HEK293 (cell line): ENCODE data around the gene KANTR.

ENCODE experiments used
- CTCF ChIA-PET: fragments of 350-600 bp; formaldehyde crosslinking; extraction: SDS; loops from one replicate; lab custom pipeline; 2021; ENCODE audit warnings: antibody characterized with exemption; lab: Yijun Ruan, JAX
- POLR2A ChIA-PET: fragments of 300-600 bp; formaldehyde crosslinking; extraction: SDS; loops from one replicate; lab custom pipeline; 2020; ENCODE audit warnings: antibody characterized with exemption, inconsistent platforms; lab: Yijun Ruan, JAX
- H3K27ac ChIP-seq: fragments of 200-500 bp; sonication (Bioruptor generic); 2 replicates; pipeline ENCODE4 v1.5.1; 2014; ENCODE audit warnings: low read depth, low read length, control low read depth, inconsistent platforms; ENCODE audit errors: extremely low read depth
- H3K36me3 ChIP-seq, 2 experiments: fragments of 200-500 bp in 1 of 2; sonication (Bioruptor generic) in 1 of 2; 1 replicate in 1 of 2; 2 replicates in 1 of 2; pipeline ENCODE4 v1.5.1; 2014 to 2017; ENCODE audit warnings: inconsistent platforms in 2 of 2, low read length in 2 of 2; ENCODE audit not compliant: control insufficient read depth in 2 of 2, insufficient read depth in 1 of 2
- H3K4me1 ChIP-seq: fragments of 200-500 bp; sonication (Bioruptor generic); 2 replicates; pipeline ENCODE4 v1.5.1; 2014; ENCODE audit warnings: mild to moderate bottlenecking, low read length, inconsistent platforms; ENCODE audit not compliant: control insufficient read depth, insufficient read depth
- H3K4me3 ChIP-seq: 2 replicates; pipeline ENCODE4 v1.5.1; 2011; ENCODE audit warnings: low read depth, mild to moderate bottlenecking, control low read depth, low read length, moderate library complexity
- H3K9me3 ChIP-seq: fragments of 200-500 bp; sonication (Bioruptor generic); 2 replicates; pipeline ENCODE4 v1.5.1; 2014; ENCODE audit warnings: low read depth, low read length, inconsistent platforms; ENCODE audit not compliant: control insufficient read depth, insufficient read depth
- BCL11B ChIP-seq: fragments of 450-650 bp; formaldehyde crosslinking; IDR thresholded peaks from 2 replicates; pipeline ENCODE4 v1.5.1; 2016; ENCODE audit warnings: low read depth, missing biosample characterization, missing genetic modification characterization
- GLI4 ChIP-seq: fragments of 450-650 bp; formaldehyde crosslinking; IDR thresholded peaks from 2 replicates; pipeline ENCODE4 v1.5.1; 2016; ENCODE audit warnings: missing biosample characterization, missing genetic modification characterization
- HOXD13 ChIP-seq: sonication (generic); formaldehyde crosslinking; IDR thresholded peaks from 2 replicates; pipeline ENCODE4 v1.8.0; 2022; ENCODE audit warnings: missing genetic modification reagents, borderline replicate concordance
- IKZF3 ChIP-seq: fragments of 450-650 bp; IDR thresholded peaks from 2 replicates; pipeline ENCODE4 v1.5.0; 2018; ENCODE audit warnings: missing biosample characterization, mild to moderate bottlenecking, missing genetic modification characterization, moderate library complexity
- REPIN1 ChIP-seq: fragments of 450-650 bp; formaldehyde crosslinking; IDR thresholded peaks from 2 replicates; pipeline ENCODE4 v1.5.1; 2017; ENCODE audit warnings: missing biosample characterization, missing genetic modification characterization, low read depth
- TRIM28 ChIP-seq: IDR thresholded peaks from 2 replicates; pipeline ENCODE4 v1.6.1; 2011; ENCODE audit warnings: low read length, control low read depth, borderline replicate concordance
- ZFP69B ChIP-seq: fragments of 450-650 bp; formaldehyde crosslinking; IDR thresholded peaks from 2 replicates; pipeline ENCODE4 v1.5.1; 2016; ENCODE audit warnings: missing biosample characterization, missing genetic modification characterization
- ZNF132 ChIP-seq: fragments of 450-650 bp; formaldehyde crosslinking; IDR thresholded peaks from 2 replicates; pipeline ENCODE4 v1.5.1; 2017; ENCODE audit warnings: missing biosample characterization, missing genetic modification characterization, borderline replicate concordance
- ZNF223 ChIP-seq: fragments of 450-650 bp; formaldehyde crosslinking; IDR thresholded peaks from 2 replicates; pipeline ENCODE4 v1.5.1; 2016; ENCODE audit warnings: missing biosample characterization, missing genetic modification characterization
- ZNF366 ChIP-seq: fragments of 450-650 bp; formaldehyde crosslinking; conservative IDR thresholded peaks from 2 replicates; pipeline ENCODE4 v1.5.1; 2016; ENCODE audit warnings: missing biosample characterization, missing genetic modification characterization
- ZNF530 ChIP-seq: fragments of 450-650 bp; formaldehyde crosslinking; IDR thresholded peaks from 2 replicates; pipeline ENCODE4 v1.5.1; 2016; ENCODE audit warnings: low read depth, missing biosample characterization, missing genetic modification characterization
- ZNF585B ChIP-seq: fragments of 450-650 bp; formaldehyde crosslinking; IDR thresholded peaks from 2 replicates; pipeline ENCODE4 v1.5.1; 2016; ENCODE audit warnings: missing biosample characterization, missing genetic modification characterization
- ZNF654 ChIP-seq: fragments of 450-650 bp; formaldehyde crosslinking; IDR thresholded peaks from 2 replicates; pipeline ENCODE4 v1.5.1; 2016; ENCODE audit warnings: low read depth, missing biosample characterization, missing genetic modification characterization
- ZNF776 ChIP-seq: fragments of 450-650 bp; formaldehyde crosslinking; IDR thresholded peaks from 2 replicates; pipeline ENCODE4 v1.5.0; 2017; ENCODE audit warnings: missing biosample characterization, missing genetic modification characterization, borderline replicate concordance
- ZSCAN16 ChIP-seq: fragments of 450-650 bp; formaldehyde crosslinking; IDR thresholded peaks from 2 replicates; pipeline ENCODE4 v1.5.1; 2016; ENCODE audit warnings: missing biosample characterization, missing genetic modification characterization
- ZSCAN23 ChIP-seq: fragments of 450-650 bp; formaldehyde crosslinking; IDR thresholded peaks from 2 replicates; pipeline ENCODE4 v1.5.1; 2016; ENCODE audit warnings: missing biosample characterization, missing genetic modification characterization
- TF ChIP-seq, protein P1 (sequence below): fragments of 450-650 bp; formaldehyde crosslinking; IDR thresholded peaks from 2 replicates; pipeline ENCODE4 v1.5.1; 2016; ENCODE audit warnings: missing biosample characterization, missing genetic modification characterization
- TF ChIP-seq, protein P2 (sequence below): fragments of 450-650 bp; formaldehyde crosslinking; IDR thresholded peaks from 2 replicates; pipeline ENCODE4 v1.5.1; 2016; ENCODE audit warnings: missing biosample characterization, missing genetic modification characterization, low read depth
- TF ChIP-seq, protein P3 (sequence below): fragments of 450-650 bp; formaldehyde crosslinking; IDR thresholded peaks from 2 replicates; pipeline ENCODE4 v1.5.1; 2016; ENCODE audit warnings: missing biosample characterization, missing genetic modification characterization
- TF ChIP-seq, protein P4 (sequence below): fragments of 450-650 bp; formaldehyde crosslinking; conservative IDR thresholded peaks from 2 replicates; pipeline ENCODE4 v1.5.1; 2016; ENCODE audit warnings: low read depth, missing biosample characterization, missing genetic modification characterization

The KANTR gene

DNA sequence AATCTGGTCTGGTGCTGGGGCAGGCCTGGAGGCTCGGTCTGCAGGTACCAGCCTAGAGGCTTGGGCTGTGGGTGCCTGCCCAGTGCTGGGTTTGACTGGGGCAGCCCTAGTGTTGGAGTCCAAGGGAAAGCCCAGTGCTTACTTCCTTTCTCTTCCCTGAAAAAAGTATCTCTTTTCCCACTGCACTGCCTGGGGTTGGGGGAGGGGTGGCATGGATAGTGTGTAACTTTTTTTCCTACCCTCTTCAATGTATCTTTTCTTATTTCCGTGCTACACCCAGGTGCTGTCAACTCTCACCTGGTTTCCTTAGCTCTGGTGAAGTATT lies 21.6 kb downstream of the KANTR start:
- H3K4me1 ChIP-seq: no peaks in the 10 kb centered on the region
- no peak overlapping the region for H3K4me3 ChIP-seq
- H3K27ac ChIP-seq: no peak overlapping the region
- TF ChIP-seq, protein P1, sequence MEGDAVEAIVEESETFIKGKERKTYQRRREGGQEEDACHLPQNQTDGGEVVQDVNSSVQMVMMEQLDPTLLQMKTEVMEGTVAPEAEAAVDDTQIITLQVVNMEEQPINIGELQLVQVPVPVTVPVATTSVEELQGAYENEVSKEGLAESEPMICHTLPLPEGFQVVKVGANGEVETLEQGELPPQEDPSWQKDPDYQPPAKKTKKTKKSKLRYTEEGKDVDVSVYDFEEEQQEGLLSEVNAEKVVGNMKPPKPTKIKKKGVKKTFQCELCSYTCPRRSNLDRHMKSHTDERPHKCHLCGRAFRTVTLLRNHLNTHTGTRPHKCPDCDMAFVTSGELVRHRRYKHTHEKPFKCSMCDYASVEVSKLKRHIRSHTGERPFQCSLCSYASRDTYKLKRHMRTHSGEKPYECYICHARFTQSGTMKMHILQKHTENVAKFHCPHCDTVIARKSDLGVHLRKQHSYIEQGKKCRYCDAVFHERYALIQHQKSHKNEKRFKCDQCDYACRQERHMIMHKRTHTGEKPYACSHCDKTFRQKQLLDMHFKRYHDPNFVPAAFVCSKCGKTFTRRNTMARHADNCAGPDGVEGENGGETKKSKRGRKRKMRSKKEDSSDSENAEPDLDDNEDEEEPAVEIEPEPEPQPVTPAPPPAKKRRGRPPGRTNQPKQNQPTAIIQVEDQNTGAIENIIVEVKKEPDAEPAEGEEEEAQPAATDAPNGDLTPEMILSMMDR (tag by site-specific recombination): no peak
- TF ChIP-seq ZSCAN16 (tag by site-specific recombination): no peak
- TF ChIP-seq ZNF132: no peak
- TF ChIP-seq ZNF366 (tag by site-specific recombination): no peak
- TF ChIP-seq ZSCAN23 (tag by site-specific recombination): no peak
- no peak for TF ChIP-seq HOXD13 (CRISPR knock-in tag)
- H3K36me3 ChIP-seq: peaks cover 0 to 5% of the 10 kb centered on the region in 2 experiments; a peak in 2 of 3 replicates
- ChIA-PET CTCF (no interaction called here), POLR2A (no interaction called here)
- no peaks in the 10 kb centered on the region for H3K9me3 ChIP-seq

DNA sequence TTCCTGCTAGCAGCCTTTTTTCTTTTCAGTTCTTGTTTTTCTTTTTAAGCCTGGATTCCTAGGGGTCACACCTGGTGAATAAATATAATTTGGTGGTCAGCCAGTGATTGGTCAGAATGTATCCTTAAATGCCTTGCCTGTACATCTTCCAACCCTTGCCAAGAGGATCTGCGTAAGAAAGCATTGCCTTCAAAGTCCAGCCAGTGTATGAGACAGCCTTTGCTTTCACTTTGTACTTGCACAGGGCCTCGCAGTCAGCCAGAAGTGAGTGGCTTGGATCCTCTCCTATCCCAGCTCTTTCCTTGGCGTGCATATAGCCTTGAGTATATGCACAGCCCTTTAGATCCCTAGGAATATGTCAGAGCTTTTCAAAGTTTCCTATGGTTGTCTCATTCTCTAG lies 22.2 kb downstream of the KANTR start:
- H3K4me3 ChIP-seq: no peak overlapping the region
- H3K9me3 ChIP-seq: no peaks in the 10 kb centered on the region
- TF ChIP-seq, protein P2, sequence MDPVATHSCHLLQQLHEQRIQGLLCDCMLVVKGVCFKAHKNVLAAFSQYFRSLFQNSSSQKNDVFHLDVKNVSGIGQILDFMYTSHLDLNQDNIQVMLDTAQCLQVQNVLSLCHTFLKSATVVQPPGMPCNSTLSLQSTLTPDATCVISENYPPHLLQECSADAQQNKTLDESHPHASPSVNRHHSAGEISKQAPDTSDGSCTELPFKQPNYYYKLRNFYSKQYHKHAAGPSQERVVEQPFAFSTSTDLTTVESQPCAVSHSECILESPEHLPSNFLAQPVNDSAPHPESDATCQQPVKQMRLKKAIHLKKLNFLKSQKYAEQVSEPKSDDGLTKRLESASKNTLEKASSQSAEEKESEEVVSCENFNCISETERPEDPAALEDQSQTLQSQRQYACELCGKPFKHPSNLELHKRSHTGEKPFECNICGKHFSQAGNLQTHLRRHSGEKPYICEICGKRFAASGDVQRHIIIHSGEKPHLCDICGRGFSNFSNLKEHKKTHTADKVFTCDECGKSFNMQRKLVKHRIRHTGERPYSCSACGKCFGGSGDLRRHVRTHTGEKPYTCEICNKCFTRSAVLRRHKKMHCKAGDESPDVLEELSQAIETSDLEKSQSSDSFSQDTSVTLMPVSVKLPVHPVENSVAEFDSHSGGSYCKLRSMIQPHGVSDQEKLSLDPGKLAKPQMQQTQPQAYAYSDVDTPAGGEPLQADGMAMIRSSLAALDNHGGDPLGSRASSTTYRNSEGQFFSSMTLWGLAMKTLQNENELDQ: no peak
- TF ChIP-seq ZNF223: no peak
- TF ChIP-seq REPIN1 (tag by site-specific recombination): no peak
- no peak for TF ChIP-seq GLI4
- TF ChIP-seq ZNF585B (tag by site-specific recombination): no peak
- no peak for TF ChIP-seq ZFP69B (tag by site-specific recombination)
- TF ChIP-seq TRIM28: no peak
- TF ChIP-seq IKZF3: no peak
- no peak overlapping the region for H3K27ac ChIP-seq
- ChIA-PET CTCF (no interaction called here), POLR2A (no interaction called here)
- no peaks in the 10 kb centered on the region for H3K4me1 ChIP-seq
- H3K36me3 ChIP-seq: peaks cover 0 to 5% of the 10 kb centered on the region in 2 experiments; a peak in 2 of 3 replicates

DNA sequence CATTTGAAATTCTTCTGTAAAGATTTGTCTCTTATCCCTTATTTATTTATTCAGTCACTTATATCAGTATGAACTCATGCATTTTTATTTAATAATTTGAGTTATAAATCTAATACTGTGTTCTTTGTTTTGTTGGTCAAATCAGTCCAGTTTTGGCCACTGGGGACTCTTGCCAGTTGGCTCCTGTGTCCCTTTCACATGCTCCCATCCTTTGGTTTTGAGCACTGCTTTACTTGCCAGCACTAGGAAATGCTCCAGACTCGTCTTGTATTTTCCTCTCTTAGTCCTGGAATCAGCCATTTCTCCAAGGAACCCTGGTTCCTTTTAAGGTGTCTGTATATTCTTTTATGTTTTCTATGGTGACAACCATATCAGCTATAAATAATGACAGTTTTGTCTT lies 28.1 kb downstream of the KANTR start:
- CTCF ChIA-PET: no interaction called here
- no peak for TF ChIP-seq ZNF654 (tag by site-specific recombination)
- TF ChIP-seq TRIM28: no peak
- no peak for TF ChIP-seq ZNF776 (tag by site-specific recombination)
- TF ChIP-seq, protein P3, sequence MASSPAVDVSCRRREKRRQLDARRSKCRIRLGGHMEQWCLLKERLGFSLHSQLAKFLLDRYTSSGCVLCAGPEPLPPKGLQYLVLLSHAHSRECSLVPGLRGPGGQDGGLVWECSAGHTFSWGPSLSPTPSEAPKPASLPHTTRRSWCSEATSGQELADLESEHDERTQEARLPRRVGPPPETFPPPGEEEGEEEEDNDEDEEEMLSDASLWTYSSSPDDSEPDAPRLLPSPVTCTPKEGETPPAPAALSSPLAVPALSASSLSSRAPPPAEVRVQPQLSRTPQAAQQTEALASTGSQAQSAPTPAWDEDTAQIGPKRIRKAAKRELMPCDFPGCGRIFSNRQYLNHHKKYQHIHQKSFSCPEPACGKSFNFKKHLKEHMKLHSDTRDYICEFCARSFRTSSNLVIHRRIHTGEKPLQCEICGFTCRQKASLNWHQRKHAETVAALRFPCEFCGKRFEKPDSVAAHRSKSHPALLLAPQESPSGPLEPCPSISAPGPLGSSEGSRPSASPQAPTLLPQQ (tag by site-specific recombination): no peak
- TF ChIP-seq, protein P4, sequence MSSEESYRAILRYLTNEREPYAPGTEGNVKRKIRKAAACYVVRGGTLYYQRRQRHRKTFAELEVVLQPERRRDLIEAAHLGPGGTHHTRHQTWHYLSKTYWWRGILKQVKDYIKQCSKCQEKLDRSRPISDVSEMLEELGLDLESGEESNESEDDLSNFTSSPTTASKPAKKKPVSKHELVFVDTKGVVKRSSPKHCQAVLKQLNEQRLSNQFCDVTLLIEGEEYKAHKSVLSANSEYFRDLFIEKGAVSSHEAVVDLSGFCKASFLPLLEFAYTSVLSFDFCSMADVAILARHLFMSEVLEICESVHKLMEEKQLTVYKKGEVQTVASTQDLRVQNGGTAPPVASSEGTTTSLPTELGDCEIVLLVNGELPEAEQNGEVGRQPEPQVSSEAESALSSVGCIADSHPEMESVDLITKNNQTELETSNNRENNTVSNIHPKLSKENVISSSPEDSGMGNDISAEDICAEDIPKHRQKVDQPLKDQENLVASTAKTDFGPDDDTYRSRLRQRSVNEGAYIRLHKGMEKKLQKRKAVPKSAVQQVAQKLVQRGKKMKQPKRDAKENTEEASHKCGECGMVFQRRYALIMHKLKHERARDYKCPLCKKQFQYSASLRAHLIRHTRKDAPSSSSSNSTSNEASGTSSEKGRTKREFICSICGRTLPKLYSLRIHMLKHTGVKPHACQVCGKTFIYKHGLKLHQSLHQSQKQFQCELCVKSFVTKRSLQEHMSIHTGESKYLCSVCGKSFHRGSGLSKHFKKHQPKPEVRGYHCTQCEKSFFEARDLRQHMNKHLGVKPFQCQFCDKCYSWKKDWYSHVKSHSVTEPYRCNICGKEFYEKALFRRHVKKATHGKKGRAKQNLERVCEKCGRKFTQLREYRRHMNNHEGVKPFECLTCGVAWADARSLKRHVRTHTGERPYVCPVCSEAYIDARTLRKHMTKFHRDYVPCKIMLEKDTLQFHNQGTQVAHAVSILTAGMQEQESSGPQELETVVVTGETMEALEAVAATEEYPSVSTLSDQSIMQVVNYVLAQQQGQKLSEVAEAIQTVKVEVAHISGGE (tag by site-specific recombination): no peak
- no peak for TF ChIP-seq BCL11B (tag by site-specific recombination)
- TF ChIP-seq ZNF530 (tag by site-specific recombination): no peak

More for the DNA sequence above, 28.1 kb downstream of the KANTR start:
- no peaks in the 10 kb centered on the region for H3K36me3 ChIP-seq
- no peak overlapping the region for H3K27ac ChIP-seq
- no peaks in the 10 kb centered on the region for H3K4me1 ChIP-seq
- H3K9me3 ChIP-seq: no peaks in the 10 kb centered on the region
- POLR2A ChIA-PET: interaction anchor here (0.7 kb wide), 1 partner anchor 300 kb away, joined by 3 read pairs; the partner anchor contains the start of genes RIBC1 and SMC1A
- no peak overlapping the region for H3K4me3 ChIP-seq
